Coronary artery (tissue), 2 donors: ENCODE results near the gene SIM1.
A peak's percentile ranks its signal among the peaks of the same experiment; 100 is the strongest.

Source experiments
- DNase-seq: peaks from one replicate; pipeline ENCODE4 v3.0.0-alpha.2; 2017; ENCODE audit warnings: low spot score
- H3K27ac ChIP-seq, 2 donors: fragments of 200-600 bp; sonication (generic); one replicate each; pipeline ENCODE4 v1.5.1; 2016 to 2019
- H3K4me3 ChIP-seq: fragments of 200-600 bp; sonication (generic); 2 replicates; pipeline ENCODE4 v1.5.1; 2016; ENCODE audit warnings: mild to moderate bottlenecking, moderate library complexity
- CTCF ChIP-seq: fragments of 200-600 bp; sonication (generic); IDR thresholded peaks from one replicate; pipeline ENCODE4 v1.5.1; 2019; ENCODE audit warnings: antibody characterized with exemption

Gene SIM1

GRCh38 chr6:100464903-100465700, at the start of gene SIM1:
Gene SIM1, minus strand, starts transcription at chr6:100464921. Its CDS starts 1,453 bp downstream, at chr6:100463468.
- H3K27ac ChIP-seq, result no peak within 1 kb of the TSS
- TF ChIP-seq CTCF, result no peak
- DNase-seq, result no peak
- peak within 1 kb of the TSS; percentile 60 for H3K4me3 ChIP-seq

GRCh38 chr6:100512203-100512862, 47.6 kb upstream of the SIM1 start:
- no peak for DNase-seq
- H3K27ac ChIP-seq, result no peak overlapping the region
- no peak for TF ChIP-seq CTCF
- H3K4me3 ChIP-seq, result no peak overlapping the region

- H3K4me3 ChIP-seq, result no peak overlapping the region
- H3K27ac ChIP-seq, result no peak overlapping the region
- DNase-seq, result no peak
- TF ChIP-seq CTCF, result no peak
These were observed 44.4 kb upstream of the SIM1 start for GRCh38 chr6:100509101-100509500.

- TF ChIP-seq CTCF, result no peak
- no peak overlapping the region for H3K4me3 ChIP-seq
- no peak for DNase-seq
- H3K27ac ChIP-seq, result no peak overlapping the region
These were observed 41.9 kb upstream of the SIM1 start for GRCh38 chr6:100506651-100507050.

GRCh38 chr6:100504786-100505737, 40.3 kb upstream of the SIM1 start:
- Histone ChIP-seq H3K27ac (peak overlapping the region; percentile 22 to 57), H3K4me3 (no peak overlapping the region)
- DNase-seq, result no peak
- TF ChIP-seq CTCF, result no peak

GRCh38 chr6:100503043-100503705, 38.5 kb upstream of the SIM1 start:
- Histone ChIP-seq H3K27ac (no peak overlapping the region), H3K4me3 (no peak overlapping the region)
- TF ChIP-seq CTCF, result no peak
- DNase-seq, result no peak
